ENCODE measurements around the gene DGKA.

The DGKA gene

GRCh38 chr12:55930771-55931316 is at the start of gene DGKA:
Gene DGKA, plus strand, starts transcription at chr12:55931162. Its CDS starts 5,342 bp downstream, at chr12:55936504.
- ChIA-PET POLR2A (interaction anchor here (1.3 kb wide), 2 partner anchors 101 kb away, joined by 9 to 12 read pairs; partner anchors contain the start of gene DNAJC14), CTCF (interaction anchor here (0.6 to 1.6 kb wide), 20 partner anchors 9 to 136 kb away, joined by 3 to 15 read pairs (median 3); partner anchors contain the start of genes DNAJC14 and ORMDL2)
- Histone ChIP-seq H3K4me1 (ENCODE audit: control insufficient read depth, insufficient read depth, low read length) (peaks cover 4% of the 10 kb centered on the region; the same call in 1 of the 2 replicates), H3K4me3 (ENCODE audit: low read depth, low read length) (peak within 1 kb of the TSS; percentile 58), H3K27ac (ENCODE audit: extremely low read depth, low read depth, low read length) (no peak within 1 kb of the TSS; the same call in 1 of the 2 replicates), H3K9me3 (ENCODE audit: control insufficient read depth, insufficient read depth, low read depth, low read length) (no peaks in the 10 kb centered on the region), H3K36me3 (ENCODE audit: control insufficient read depth in 2 of 2, insufficient read depth in 1 of 2, low read length in 2 of 2) (no peaks in the 10 kb centered on the region)
- TF ChIP-seq CTCF (tag by site-specific recombination; IDR thresholded peaks at IDR 0.05) (peak; percentile 62), ZSCAN30 (tag by site-specific recombination; IDR thresholded peaks at IDR 0.05) (0 out of 2 replicates have a peak, but pooled peaks have one; percentile 49), SP7 (tag by site-specific recombination; IDR thresholded peaks at IDR 0.05) (0 out of 2 replicates have a peak, but pooled peaks have one; percentile 14), KLF8 (tag by site-specific recombination; IDR thresholded peaks at IDR 0.05) (0 out of 2 replicates have a peak, but pooled peaks have one; percentile 39), ZNF341 (tag by site-specific recombination; IDR thresholded peaks at IDR 0.05; ENCODE audit: low read depth) (peak; percentile 70; the same call in 1 of the 2 replicates), PRDM10 (tag by site-specific recombination; IDR thresholded peaks at IDR 0.05) (0 out of 2 replicates have a peak, but pooled peaks have one; percentile 29), EGR2 (tag by site-specific recombination; IDR thresholded peaks at IDR 0.05; ENCODE audit: low read depth) (0 out of 2 replicates have a peak, but pooled peaks have one; percentile 2), BCL11A (tag by site-specific recombination; IDR thresholded peaks at IDR 0.05; ENCODE audit: low read depth) (no peak), INSM2 (tag by site-specific recombination; IDR thresholded peaks at IDR 0.05) (0 out of 2 replicates have a peak, but pooled peaks have one; percentile 19), SP3 (tag by site-specific recombination; IDR thresholded peaks at IDR 0.05) (peak; percentile 71), ZNF501 (tag by site-specific recombination; IDR thresholded peaks at IDR 0.05) (0 out of 2 replicates have a peak, but pooled peaks have one; percentile 32), PATZ1 (tag by site-specific recombination; IDR thresholded peaks at IDR 0.05) (peak; percentile 69), PRDM4 (tag by site-specific recombination; IDR thresholded peaks at IDR 0.05) (peak; percentile 52; the same call in 1 of the 2 replicates), ZNF398 (tag by site-specific recombination; IDR thresholded peaks at IDR 0.05) (0 out of 2 replicates have a peak, but pooled peaks have one; percentile 15), ZBTB11 (tag by site-specific recombination; conservative IDR thresholded peaks at IDR 0.05; ENCODE audit: low read depth) (0 out of 2 replicates have a peak, but pooled peaks have one; percentile 3), ZNF654 (tag by site-specific recombination; IDR thresholded peaks at IDR 0.05; ENCODE audit: low read depth) (peak; percentile 47), ZFP41 (tag by site-specific recombination; IDR thresholded peaks at IDR 0.05; ENCODE audit: borderline replicate concordance) (no peak), SP2 (tag by site-specific recombination; IDR thresholded peaks at IDR 0.05) (peak; percentile 51)
